EH (cell line): Measurements from ENCODE around the gene TREML4.
"Not testable (repeated sequence)": the region's sequence is repeated elsewhere in the genome, so short reads cannot be mapped to it uniquely, and the experiment has no call there.

Source experiments
- DNase-seq: peaks from one replicate; pipeline ENCODE4 v3.0.0-alpha.2; 2015; ENCODE audit warnings: low read depth

Gene TREML4, protein sequence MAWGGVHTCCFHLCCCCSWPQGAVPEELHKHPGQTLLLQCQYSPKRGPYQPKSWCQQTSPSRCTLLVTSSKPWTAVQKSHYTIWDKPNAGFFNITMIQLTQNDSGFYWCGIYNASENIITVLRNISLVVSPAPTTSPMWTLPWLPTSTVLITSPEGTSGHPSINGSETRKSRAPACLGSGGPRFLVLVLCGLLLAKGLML

DNA sequence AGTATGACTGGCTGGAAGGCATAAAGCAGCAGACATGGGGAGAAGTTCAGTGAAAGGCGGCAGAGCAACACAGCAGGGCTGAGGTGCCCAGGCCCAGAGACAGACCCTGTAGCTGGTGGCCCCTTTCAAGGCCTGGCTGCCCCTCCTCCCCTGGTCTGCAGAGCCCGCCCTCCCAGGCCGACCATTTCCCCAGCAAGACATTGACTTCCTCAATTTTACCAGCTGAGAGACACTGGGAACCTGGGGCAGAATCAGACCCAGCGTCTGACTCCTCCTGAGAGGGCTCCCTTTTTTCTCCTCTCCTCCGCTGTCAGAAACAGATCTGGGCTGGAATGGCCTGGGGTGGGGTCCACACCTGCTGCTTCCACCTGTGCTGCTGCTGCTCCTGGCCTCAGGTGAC, at the start of gene TREML4:
Gene TREML4 (plus strand): TSS at position 254 of the 400 bp plus-strand sequence. CDS start 79 bp downstream, at position 333.
- DNase-seq, result no peak

DNA sequence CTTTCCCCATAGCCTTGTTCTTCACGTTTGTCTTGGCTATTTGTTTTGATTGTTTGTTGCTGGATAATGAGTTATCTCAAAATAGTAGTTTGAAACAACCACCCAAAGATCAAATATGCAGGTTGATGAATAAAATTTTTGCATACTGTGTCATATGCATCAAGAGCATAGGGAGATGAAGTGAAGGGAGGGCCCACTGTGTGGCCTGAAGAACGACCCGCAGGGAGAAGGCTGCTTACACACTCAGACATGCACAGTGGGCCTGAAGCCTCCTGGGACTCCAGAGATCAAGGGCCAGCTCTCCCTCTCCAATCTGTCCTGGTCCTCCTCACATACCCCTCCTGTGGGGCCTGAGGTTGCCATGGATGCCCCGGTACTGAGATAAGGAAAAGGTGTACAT, 49.0 kb upstream of the TREML4 start:
- no peak for DNase-seq

DNA sequence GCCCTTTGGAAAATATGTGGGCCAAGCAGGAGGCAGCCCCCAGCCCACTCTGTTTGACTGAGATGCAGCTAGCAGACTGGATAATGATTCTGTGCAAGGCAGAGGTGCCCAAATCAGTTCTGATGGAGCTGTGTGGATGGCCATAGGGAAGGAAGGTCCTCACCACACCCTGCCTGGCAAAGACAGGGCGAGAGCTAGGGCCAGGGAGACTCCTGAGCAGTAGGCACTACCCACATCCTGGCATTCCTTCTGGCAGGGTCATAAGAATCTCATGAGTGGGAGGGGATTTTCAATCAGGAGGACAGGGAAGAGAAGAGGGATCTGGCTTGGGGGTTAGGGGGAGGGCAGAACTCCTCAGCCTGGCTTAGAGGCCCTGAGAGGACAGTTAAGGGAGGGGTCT, 46.6 kb upstream of the TREML4 start:
- no peak for DNase-seq

DNA sequence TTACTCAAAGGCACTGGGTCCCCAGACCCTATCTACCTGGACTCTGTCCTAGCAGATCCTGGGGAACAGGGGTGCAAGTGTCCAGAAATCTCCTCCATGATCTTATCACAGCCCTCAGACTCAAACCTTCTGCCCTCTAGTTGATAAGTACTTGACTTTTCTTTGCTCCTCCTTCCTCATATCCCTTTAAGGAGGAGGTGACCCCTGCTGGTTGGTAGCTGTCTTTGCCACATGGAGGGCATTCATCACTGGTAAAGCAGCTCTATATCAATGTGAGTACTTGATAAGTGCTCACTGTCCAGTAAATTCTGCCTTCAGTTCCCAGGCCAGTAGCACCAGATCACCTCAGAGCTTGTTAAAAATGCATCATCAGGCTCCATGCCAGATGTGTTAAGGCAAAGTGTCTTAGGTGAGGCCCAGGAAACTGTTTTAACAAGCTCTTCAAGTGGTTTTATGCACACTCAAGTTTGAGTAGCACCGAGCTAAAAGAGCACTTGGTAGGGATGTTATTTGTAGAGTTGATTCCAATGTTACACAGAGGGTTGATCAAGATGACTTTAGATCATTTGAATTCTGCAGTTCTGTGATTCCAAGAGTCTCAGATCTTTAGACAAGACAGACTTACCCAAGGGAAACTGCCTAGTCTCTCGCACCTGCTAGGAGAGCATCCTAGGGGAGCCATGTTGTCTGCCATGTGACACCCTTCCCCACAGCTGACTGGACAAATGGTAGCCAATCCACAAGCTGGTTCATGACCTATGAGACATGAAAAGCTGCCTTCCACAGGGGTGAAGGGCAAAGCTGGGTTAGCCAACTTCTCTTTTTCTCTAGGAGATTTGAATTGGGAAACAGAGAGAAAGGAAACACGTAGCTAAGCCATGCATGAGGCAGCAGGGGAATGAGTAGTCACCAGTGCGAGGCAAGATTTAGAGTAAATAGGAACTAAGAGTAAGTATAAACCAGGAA, 45.8 kb upstream of the TREML4 start:
- DNase-seq, result peak; percentile 70

DNA sequence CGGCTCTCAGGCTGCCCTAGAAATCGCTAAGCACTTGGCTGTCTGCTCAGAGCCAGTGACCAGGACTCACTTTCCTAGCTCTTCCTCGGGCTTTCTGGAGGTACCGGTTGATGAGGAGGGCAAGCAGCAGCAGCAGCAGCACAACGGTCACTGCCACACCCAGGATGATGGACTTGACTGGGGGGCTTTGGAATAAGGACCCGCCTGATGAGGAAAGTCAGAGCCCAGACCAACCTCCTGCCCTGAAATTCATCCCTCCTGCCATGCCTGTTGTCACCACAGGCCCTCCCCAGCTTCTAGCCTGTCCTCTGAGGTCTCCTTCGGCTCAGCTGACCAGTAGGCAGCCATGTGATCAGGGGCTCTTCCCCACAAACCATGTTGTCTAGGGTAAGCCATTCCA, 43.4 kb upstream of the TREML4 start:
- no peak for DNase-seq

DNA sequence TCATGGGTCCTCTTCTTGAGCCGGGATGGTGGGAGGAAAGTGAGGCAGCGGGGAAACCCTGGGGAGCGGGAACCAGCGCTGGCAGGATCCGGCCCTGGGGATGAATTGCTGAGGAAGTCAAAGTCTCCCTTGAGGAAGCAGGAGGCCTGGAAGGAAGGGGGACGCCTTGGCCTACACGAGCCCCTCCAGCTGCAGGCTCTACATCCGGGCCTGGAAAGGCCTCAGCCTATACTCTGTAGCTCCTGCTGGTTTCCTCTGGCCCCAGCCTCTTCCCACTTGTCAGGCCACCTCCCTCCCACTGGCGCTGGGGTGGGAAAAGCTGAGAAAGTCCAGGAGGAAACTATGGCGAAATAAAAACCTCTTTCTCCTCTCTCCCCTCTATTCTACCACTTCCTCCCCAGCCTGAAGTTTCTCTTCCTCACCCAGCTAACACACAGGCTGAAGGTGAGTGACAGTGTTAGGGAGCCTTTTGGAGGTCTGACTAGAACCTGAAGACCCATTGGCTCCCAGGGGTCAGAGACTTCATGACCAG, 42.1 kb upstream of the TREML4 start:
- DNase-seq, result no peak

DNA sequence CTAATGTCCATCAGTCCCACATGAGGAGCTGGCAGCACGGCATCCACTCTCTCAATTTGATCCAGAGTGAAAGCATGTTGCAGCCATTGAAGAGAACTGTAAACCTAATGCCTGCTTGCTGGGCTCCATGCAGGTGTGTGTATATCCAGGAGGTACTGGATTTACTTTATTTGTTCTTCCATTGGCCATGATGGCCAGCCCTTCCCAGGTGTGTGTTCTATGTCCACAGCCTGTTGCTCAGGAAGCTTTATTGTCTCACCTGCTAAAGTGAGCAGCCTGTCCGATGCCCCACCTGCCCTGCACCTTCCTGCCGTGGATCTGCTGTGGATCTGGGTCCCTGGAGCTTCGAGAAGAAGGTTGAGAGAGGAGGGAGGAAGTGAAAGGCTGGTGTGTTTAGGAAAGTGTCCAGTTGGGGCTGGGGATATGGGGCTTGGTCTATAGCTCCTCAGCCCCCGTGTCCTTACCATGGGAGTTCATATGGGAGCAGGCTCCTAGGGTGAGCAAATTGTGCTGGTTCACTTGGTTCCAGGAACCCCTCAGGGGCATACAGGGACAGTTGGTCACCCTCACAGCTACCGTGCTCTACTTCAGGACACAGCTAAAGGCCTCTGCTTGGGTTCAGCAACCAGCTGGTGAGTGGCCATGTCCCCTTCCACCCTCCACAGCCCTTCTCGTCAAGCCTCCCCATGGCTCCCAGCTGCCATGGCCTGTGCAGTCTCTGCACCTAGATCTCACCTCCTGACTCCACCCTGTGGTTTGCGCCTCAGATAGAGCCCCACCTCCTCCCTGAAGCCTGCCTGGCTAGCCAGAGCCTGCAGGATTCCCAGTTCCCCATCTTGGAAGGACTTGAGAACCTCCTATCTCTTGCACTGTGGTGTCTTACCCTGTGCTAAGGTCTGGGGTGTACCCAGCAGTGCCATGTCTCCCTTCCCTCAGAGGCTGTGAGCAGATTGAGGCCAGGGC, 39.9 kb upstream of the TREML4 start:
- DNase-seq, result no peak

DNA sequence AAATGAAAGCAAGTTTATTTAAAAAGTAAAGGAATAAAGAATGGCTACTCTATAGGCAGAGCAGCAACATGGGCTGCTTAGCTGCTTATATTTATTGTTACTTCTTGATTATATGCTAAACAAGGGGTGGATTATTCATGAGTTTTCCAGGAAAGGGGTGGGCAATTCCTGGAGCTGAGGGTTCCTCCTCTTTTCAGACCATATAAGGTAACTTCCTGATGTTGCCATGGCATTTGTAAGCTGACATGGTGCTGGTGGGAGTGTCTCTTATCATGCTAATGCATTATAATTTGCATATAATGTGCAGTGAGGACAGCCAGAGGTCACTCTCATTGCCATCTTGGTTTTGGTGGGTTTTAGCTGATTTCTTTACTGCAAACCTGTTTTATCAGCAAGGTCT, 39.1 kb upstream of the TREML4 start:
- DNase-seq, result not testable (repeated sequence)

DNA sequence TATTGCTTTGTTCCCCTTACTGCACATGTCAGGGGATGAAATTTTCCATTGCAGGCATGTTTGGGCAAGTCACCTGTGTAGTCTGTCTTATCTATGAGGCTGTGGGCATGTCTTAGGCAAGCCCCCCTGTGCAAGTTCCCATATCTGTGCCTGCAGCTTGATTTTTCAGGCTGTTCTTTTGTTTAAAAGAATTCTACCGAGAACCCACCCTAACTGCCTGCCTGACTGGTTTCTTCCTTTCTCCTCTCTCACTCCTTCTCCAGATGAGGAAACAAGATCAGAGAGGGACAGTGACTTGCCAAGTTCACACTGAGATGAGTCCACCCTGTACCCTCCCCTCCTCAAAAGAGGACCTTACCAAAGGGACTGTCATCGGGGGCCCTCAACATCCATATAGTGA, 38.2 kb upstream of the TREML4 start:
- DNase-seq, result no peak

DNA sequence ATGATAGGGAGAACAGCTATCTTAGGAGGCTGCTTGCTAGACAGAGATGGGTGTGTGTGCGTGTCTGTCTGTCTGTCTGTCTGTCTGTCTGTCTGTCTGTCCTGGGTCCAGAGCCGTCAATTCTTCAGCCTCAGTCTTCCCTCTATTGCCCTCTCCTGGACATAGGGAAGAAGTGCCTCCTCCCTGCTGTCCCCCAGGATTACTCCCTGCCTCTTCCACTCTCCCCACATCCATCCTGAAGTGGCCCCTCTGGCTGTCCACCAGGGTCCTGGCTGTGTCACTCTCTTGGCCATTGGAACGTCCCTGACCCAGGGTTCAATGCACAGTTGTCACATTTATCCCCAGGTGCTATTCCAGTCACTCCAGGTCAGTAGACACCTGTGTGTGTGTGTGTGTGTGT, 37.4 kb upstream of the TREML4 start:
- no peak for DNase-seq

DNA sequence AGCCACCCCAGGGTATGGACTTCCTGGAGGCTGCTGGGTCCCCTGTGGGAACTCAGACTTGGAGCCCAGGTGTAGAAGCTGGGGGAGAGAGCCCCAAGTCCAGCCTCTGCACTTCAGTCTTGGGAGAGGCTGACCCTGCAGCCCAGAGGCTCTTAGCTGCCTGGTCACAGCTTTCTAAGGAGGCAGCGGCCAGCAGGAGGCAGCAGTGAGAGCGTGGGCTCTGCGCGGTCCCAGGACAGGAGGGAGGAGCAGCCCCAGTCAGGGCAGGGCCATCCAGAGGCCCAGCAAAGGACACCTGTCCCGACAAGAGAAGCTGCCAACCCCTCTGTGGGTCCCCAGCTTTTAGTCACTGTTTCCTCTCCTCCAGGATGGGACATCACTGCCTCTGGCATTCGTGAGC, 36.6 kb upstream of the TREML4 start:
- DNase-seq, result peak; percentile 29

DNA sequence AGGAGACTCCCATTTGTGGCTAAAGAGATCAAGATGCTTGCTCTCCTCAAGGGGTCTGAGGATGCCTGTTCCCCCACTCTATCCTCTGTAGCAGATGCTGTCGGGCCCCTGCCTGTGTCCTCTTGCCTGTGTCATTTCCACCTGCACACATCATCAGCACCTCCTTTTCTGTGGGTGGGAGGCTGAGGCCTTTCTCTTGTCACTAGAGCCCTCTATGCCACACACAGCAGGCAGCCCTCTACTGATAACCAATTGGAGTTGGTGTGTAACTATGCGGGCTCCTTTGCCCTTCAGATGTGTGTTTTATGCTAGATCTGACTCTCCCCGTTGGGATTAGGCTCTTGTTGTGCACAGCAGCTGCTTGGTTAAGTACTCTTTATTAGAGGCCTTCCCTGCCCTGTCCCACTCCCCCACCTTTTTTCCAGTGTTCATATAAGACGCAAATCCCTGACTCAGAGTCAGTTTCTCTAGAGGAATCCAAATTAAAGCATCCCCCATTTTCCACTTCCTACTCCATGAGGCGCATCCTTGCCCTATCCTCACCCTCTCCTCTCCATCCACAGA, 34.9 kb upstream of the TREML4 start:
- DNase-seq, result no peak

DNA sequence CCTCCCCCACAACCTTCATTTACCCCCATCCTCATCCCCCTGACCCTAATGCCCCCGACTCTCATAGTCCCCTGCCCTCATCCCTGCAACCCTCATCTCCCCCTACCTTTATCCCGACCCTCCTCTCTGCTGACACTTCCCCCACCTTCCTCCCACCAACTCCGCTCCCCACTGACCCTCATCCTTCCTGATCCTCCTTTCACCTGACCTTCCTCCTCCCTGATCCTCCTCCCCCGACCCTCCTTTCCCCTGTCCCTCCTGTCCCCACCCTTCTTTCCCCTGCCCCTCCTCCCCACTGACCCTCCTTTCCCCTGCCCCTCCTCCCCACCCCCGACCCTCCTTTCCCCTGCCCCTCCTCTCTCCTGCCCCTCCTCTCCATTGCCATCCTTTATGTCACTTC, 34.3 kb upstream of the TREML4 start:
- DNase-seq, result no peak

DNA sequence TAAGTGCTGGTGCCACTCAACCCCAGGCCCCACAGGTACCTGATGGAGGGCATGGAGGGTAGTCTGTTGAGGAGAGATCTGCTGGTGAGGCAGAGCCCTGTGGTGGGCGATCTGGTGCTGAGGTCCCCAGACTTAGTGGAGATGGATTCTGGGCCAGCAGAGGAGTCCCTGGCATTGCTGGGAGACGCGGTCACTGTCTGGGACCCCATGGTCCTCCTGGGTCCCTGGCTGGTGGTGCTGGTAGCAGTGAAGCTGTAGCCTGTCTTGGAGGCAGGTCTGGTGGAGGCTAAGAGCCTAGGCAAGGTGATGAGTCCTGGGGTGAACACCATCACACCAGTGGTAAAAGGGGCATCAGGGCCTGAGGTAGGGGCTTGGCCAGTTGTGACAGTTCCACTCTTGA, 33.8 kb upstream of the TREML4 start:
- DNase-seq, result no peak

DNA sequence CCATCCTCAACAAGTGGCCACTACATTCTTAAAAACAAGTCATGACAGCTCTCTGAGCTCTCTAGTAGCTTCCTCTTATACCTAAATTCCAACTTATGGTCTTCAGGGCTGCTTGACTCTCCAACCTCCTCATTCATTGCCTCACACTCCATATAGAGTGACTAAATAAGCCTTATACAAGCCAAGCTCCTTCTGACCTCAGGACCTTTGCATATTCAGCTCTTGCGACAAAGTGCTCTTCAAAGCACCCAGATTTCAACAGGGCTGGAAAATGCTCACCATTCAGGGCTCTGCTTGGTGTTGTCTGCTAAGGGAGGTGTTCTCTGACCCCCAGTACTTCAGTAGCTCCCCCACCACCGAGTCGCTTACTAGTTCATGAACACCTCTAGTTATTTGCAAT, 30.9 kb upstream of the TREML4 start:
- DNase-seq, result no peak

DNA sequence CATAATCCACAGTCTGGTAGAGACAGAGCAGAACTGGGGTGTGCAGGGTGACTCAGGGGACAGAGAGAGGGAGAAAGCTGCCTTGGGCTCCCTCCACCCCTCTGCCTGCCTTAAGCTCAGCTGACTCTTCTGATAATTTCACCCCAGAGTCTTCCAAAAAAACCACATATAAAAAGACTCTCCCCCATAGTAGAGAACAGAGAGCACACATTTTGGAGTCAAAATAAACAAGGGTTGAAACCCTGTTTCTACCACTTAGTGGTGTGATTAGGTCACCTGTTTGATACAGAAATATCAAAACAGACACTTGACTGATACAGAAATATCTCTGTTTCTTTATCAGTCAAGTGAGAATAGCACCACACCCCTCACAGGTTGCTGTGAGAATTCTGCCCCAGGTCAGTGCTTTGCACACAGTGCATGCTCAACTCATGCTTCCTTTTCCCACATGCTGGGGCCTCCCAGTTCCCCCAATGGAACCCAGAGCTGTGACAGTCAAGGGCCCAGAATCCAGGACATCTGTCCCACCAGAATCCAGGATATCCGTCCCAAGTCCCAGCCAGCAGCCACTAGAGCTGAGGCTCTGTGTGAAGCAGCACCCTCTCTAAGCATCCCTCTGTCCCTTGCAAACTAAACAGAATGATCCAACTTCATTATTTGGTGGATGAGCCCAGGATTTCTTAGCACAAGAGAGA, 28.4 kb upstream of the TREML4 start:
- no peak for DNase-seq

DNA sequence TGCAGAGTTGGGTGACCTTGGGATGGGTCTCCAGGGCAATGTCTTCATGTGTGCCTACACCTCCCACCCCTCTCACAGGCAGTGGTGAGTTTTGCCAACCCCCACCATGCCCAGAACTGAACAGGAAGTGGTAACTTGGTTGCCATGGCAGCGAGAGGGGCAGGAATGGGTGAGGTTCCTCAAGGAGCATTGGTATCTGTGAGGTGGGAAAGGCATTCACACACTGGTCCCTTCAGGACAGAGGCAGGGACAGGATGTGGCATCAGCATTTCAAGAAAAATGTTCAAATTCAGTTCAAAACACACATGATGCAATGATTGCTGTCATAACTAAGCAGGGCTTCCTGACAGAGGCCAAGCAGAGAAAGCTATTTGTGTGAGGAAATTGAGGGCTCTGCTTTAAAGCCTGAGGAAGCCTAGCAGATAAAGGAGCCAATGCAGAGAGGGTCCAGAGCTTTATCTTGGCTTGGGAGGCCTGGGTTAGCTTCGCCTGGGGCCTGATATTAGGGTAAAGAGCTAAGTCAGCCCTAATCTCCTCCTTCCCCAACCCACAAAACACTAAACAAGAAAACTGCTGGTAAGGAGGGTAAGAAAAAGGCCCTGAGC, 27.8 kb upstream of the TREML4 start:
- DNase-seq, result peak; percentile 41

DNA sequence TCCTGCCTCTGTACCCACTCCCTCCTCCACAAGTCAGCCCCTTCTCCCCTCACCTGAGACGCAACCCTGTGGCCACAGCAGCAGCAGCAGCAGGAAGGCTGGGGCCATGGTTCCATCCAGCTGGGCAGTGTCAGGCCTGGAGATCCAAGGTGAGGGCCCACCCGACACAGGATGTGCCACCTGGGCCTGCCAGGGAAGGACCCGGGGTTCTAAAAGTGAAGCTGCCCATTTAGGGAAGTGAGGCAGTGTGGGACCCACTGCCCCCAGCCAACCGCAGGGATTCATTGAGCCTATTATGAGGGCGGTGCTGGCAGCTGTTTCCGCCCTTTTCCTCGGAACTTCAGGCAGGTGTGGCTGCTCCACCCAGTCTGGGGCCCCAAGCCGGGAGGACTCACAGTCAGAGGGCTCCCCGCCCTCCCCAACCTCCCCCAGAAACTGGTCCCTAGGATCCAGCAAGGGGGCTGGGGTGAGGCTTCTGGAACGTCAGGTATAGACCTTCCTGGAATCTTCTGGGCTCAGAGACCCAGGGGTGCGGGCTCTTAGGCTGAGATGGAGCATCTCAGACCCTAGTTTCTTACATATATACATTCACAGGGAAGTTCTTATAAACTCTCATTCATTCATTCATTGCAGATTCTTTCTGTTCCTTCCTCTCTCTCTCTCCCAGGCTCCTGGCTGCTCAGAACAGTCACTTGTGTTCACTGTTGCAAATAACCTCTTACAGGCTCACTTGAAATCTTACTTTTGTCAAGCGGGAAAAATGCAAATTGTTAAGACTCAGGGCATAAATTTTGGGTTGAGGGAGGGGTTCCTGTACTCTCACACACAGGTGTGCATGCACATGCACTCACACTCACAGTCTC, 27.0 kb upstream of the TREML4 start, which contains the start of gene TREML2:
Gene TREML2 (minus strand): TSS at position 249 of the 863 bp plus-strand sequence. CDS start 141 bp downstream, at position 108.
- DNase-seq, result no peak

DNA sequence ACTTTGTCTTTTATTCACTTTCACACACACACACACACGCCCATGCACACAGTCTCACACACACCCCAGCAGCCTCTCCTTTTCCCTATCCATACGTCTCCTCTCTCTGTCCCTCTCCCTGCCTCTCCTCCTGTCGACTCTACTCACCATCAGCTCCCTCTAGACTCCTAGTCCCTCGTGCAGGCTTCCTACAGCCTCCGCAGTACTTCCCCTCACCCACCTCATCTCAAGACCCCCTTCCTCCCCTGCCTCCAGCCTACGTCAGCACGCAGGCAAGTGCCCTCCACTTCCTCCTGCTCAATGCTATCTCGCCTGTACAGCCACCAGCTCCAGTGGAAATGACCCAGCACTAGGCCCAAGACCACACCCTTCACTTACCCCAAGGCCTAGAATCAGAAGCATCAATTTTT, 26.4 kb upstream of the TREML4 start:
- DNase-seq, result no peak

DNA sequence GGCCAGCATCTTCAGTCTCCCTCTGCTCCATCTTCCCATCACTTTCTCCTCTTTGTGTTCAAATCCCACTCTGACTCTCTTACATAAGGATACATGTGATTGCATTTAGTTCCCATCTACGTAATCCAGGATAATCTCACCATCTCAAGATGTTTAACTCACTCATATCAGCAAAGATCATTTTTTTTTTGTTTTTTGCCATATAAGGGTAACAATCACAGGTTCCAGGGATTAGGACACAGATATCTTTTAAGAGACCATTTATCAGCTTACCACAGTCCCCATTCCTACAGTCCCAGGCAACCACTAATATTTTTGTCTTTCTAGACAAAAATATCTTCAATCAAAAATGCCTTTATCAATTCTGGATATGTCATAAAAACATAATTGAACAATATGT, 24.0 kb upstream of the TREML4 start:
- no peak for DNase-seq
